ENCODE data around the gene ITPK1. TPM values are rescaled to one million over a fixed set of nuclear protein-coding genes. Genes with fewer than 3 reads are reported as not detected.
A peak's percentile ranks its signal among the peaks of the same experiment; 100 is the strongest.

The ITPK1 gene
- total RNA-seq, 1 donor from 2014 or later: 30.5 TPM

DNA sequence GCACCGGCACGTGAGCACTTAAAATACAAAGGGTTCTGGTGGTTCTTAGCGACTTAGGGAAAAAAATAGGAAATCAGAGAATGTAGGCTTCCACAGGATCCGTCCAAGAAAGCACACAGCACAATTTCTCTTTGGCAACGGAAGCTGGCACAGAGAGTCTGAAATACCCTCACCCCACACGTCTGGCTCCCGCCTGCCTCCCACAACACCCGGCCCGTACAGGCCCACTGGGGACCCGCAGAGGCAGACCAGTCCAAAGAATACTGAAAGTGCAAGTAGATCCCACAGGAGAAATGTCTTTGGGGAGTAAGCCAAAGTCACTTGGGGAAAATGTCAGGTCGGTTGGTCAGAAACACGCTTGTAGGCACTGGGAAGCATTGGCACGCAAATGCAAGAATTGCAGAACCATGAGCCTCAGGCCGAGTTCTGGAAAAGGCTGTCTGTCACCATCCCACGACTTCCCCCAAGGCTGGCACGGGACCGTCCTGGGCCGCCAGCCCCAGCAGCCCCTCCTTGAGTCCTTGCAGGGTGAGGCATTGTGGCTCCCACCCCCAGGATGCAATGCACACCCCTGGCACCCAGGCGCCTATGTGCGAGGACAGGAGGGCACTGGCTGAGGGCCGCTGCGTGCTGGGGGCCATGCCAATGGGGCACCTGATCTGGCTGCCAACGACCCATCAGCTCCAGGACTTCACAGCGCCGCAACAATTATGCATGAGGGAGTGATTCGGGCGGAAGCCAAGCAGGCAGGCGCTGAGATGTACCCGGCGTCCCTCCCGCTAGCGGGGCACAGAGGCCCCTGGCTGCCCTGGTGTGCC, 163.0 kb downstream of the ITPK1 start:
- DNase-seq (ENCODE audit: low spot score in 2 of 2, unreplicated experiment in 2 of 2): no peak
- Mint-ChIP-seq H3K27ac (no peak overlapping the region), H3K9me3 (no peaks in the 10 kb centered on the region), H3K36me3 (peaks cover 5% of the 10 kb centered on the region), H3K4me3 (no peak overlapping the region), H3K4me1 (peaks cover 2% of the 10 kb centered on the region), H3K27me3 (ENCODE audit: low read depth) (no peaks in the 10 kb centered on the region)
- TF ChIP-seq, protein P1, sequence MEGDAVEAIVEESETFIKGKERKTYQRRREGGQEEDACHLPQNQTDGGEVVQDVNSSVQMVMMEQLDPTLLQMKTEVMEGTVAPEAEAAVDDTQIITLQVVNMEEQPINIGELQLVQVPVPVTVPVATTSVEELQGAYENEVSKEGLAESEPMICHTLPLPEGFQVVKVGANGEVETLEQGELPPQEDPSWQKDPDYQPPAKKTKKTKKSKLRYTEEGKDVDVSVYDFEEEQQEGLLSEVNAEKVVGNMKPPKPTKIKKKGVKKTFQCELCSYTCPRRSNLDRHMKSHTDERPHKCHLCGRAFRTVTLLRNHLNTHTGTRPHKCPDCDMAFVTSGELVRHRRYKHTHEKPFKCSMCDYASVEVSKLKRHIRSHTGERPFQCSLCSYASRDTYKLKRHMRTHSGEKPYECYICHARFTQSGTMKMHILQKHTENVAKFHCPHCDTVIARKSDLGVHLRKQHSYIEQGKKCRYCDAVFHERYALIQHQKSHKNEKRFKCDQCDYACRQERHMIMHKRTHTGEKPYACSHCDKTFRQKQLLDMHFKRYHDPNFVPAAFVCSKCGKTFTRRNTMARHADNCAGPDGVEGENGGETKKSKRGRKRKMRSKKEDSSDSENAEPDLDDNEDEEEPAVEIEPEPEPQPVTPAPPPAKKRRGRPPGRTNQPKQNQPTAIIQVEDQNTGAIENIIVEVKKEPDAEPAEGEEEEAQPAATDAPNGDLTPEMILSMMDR (IDR thresholded peaks at IDR 0.05; ENCODE audit: unreplicated experiment): no peak

GRCh38 chr14:92951912-92952471, 163.7 kb downstream of the ITPK1 start:
- H3K9me3 Mint-ChIP-seq: no peaks in the 10 kb centered on the region
- peaks cover 5% of the 10 kb centered on the region for H3K36me3 Mint-ChIP-seq
- peak; percentile 62 to 87 for DNase-seq (ENCODE audit: low spot score in 2 of 2, unreplicated experiment in 2 of 2)
- TF ChIP-seq, protein P1 (IDR thresholded peaks at IDR 0.05; ENCODE audit: unreplicated experiment): peak; percentile 97
- peaks cover 2% of the 10 kb centered on the region for H3K4me1 Mint-ChIP-seq
- no peaks in the 10 kb centered on the region for H3K27me3 Mint-ChIP-seq (ENCODE audit: low read depth)
- H3K27ac Mint-ChIP-seq: no peak overlapping the region
- no peak overlapping the region for H3K4me3 Mint-ChIP-seq

DNA sequence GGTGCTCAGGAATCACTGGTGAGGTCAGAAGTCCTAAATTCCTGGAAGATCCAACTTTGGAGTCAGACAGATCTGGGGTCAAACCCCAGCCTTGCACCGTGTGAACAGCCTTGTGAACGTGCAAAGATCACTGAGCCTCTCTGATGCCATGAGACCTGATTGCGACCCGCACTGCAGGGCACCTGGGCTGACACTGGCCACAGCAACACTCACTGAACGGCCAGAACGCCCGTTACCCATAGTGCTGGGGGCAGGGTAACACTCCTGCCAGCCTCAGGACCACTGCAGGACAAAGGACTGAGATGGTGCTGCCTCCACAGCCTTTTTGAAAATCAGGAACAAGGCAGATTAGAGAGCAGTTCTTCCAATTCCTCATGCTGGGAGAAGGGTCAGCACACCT, 164.5 kb downstream of the ITPK1 start:
- DNase-seq (ENCODE audit: low spot score in 2 of 2, unreplicated experiment in 2 of 2): no peak
- TF ChIP-seq, protein P1 (IDR thresholded peaks at IDR 0.05; ENCODE audit: unreplicated experiment): no peak
- H3K9me3 Mint-ChIP-seq: no peaks in the 10 kb centered on the region
- H3K27ac Mint-ChIP-seq: no peak overlapping the region
- peaks cover 2% of the 10 kb centered on the region for H3K4me1 Mint-ChIP-seq
- no peak overlapping the region for H3K4me3 Mint-ChIP-seq
- H3K36me3 Mint-ChIP-seq: peaks cover 7% of the 10 kb centered on the region
- no peaks in the 10 kb centered on the region for H3K27me3 Mint-ChIP-seq (ENCODE audit: low read depth)

- TF ChIP-seq, protein P1 (IDR thresholded peaks at IDR 0.05; ENCODE audit: unreplicated experiment): no peak
- H3K27ac Mint-ChIP-seq: no peak overlapping the region
- no peaks in the 10 kb centered on the region for H3K27me3 Mint-ChIP-seq (ENCODE audit: low read depth)
- H3K9me3 Mint-ChIP-seq: no peaks in the 10 kb centered on the region
- no peak for DNase-seq (ENCODE audit: low spot score in 2 of 2, unreplicated experiment in 2 of 2)
- H3K4me3 Mint-ChIP-seq: no peak overlapping the region
- H3K36me3 Mint-ChIP-seq: peaks cover 8% of the 10 kb centered on the region
- H3K4me1 Mint-ChIP-seq: peaks cover 2% of the 10 kb centered on the region
Observed at GRCh38 chr14:92950773-92951172, 165.0 kb downstream of the ITPK1 start.

DNA sequence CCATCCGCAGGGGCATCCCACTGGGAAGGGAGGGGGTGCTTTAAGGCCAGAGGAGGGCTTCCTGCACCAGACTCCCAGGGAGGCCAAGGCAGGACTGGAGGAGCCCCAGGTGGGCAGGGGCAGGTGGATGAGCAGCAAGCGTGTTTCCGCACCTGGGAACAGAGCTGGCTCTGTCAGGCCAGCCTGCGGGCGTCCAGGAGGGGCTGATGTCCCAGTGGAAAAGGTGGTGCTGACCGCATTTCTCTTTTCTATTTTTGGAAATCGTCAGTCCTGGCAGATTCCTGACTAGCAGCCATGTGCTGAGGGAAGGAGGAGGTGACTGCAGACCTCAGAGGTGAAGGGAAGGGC, 165.6 kb downstream of the ITPK1 start:
- peaks cover 2% of the 10 kb centered on the region for H3K4me1 Mint-ChIP-seq
- TF ChIP-seq, protein P1 (IDR thresholded peaks at IDR 0.05; ENCODE audit: unreplicated experiment): no peak
- no peaks in the 10 kb centered on the region for H3K9me3 Mint-ChIP-seq
- no peak for DNase-seq (ENCODE audit: low spot score in 2 of 2, unreplicated experiment in 2 of 2)
- no peaks in the 10 kb centered on the region for H3K27me3 Mint-ChIP-seq (ENCODE audit: low read depth)
- H3K4me3 Mint-ChIP-seq: no peak overlapping the region
- no peak overlapping the region for H3K27ac Mint-ChIP-seq
- peaks cover 8% of the 10 kb centered on the region for H3K36me3 Mint-ChIP-seq

All from mesothelial cell of epicardium (in vitro differentiated cells).